ENCODE data around the gene AMBN. TPM values are rescaled to one million over a fixed set of nuclear protein-coding genes. Genes with fewer than 3 reads are reported as not detected.
A peak's percentile ranks its signal among the peaks of the same experiment; 100 is the strongest.
"Not testable (repeated sequence)": the region's sequence is repeated elsewhere in the genome, so short reads cannot be mapped to it uniquely, and the experiment has no call there.

The AMBN gene
- polyA plus RNA-seq, 1 of the 3 experiments (the other 2 are of a cell fraction) = not detected

GRCh38 chr4:70637239-70637913, 45.3 kb downstream of the AMBN start (continued):
- TF ChIP-seq CTCF (IDR thresholded peaks at IDR 0.05) = no peak

GRCh38 chr4:70640192-70640591, 48.1 kb downstream of the AMBN start:
- Histone ChIP-seq H3K4me1 (ENCODE audit: control insufficient read depth in 1 of 2, insufficient read depth in 2 of 2, low read depth in 1 of 2, low read length in 1 of 2) (no peaks in the 10 kb centered on the region; a peak in 1 of 4 replicates), H3K27me3 (ENCODE audit: insufficient read depth) (no peaks in the 10 kb centered on the region; the same call in 1 of the 2 replicates), H3F3A (replicated peaks; ENCODE audit: insufficient read depth) (no peaks in the 10 kb centered on the region), H4K20me1 (ENCODE audit: insufficient read depth) (no peaks in the 10 kb centered on the region), H3K27ac (ENCODE audit: low read depth in 2 of 2, low read length in 1 of 2) (no peak overlapping the region), H2AFZ (ENCODE audit: low read depth) (0 out of 2 replicates have a peak overlapping the region, but pooled peaks have one; percentile 18), H3K9me2 (no peaks in the 10 kb centered on the region), H3K36me3 (replicated peaks in 1 of 2; ENCODE audit: control insufficient read depth in 1 of 2, insufficient read depth in 2 of 2, low read length in 1 of 2) (no peaks in the 10 kb centered on the region), H3K9me3 (no peaks in the 10 kb centered on the region), H3K4me2 (no peak overlapping the region), H3K9ac (no peak overlapping the region), H3K4me3 (ENCODE audit: low read depth in 2 of 2, low read length in 1 of 2) (no peak overlapping the region), H3K79me2 (ENCODE audit: insufficient read depth) (no peaks in the 10 kb centered on the region)
- CTCF ChIA-PET = no interaction called here
- WGBS (ENCODE audit: low lambda C conversion rate) = 17% methylated on average over 2 of the region's 2 CpGs
- no peak for TF ChIP-seq TEAD4 (IDR thresholded peaks at IDR 0.05; ENCODE audit: borderline replicate concordance, insufficient read depth)
- no peak for TF ChIP-seq CHD2 (IDR thresholded peaks at IDR 0.05; ENCODE audit: low read length, partially characterized antibody)
- no peak for TF ChIP-seq YY1 (IDR thresholded peaks at IDR 0.05; ENCODE audit: low read depth)
- no peak for TF ChIP-seq SIN3A (IDR thresholded peaks at IDR 0.05; ENCODE audit: borderline replicate concordance, low read depth, low read length)
- TF ChIP-seq RXRA (IDR thresholded peaks at IDR 0.05; ENCODE audit: borderline replicate concordance, low read depth) = no peak
- no peak for TF ChIP-seq EP300 (IDR thresholded peaks at IDR 0.05; ENCODE audit: borderline replicate concordance in 1 of 2, low read depth in 1 of 2, low read length in 1 of 2)
- TF ChIP-seq GABPA (IDR thresholded peaks at IDR 0.05; ENCODE audit: low read depth) = no peak
- no peak for TF ChIP-seq FOXJ3 (CRISPR knock-in tag; IDR thresholded peaks at IDR 0.05)
- no peak for TF ChIP-seq GATA2 (CRISPR knock-in tag; IDR thresholded peaks at IDR 0.05)
- no peak for TF ChIP-seq TCF12 (IDR thresholded peaks at IDR 0.05)
- TF ChIP-seq NFIC (IDR thresholded peaks at IDR 0.05; ENCODE audit: borderline replicate concordance) = no peak
- TF ChIP-seq POLR2AphosphoS5 (IDR thresholded peaks at IDR 0.05; ENCODE audit: low read depth, low read length) = no peak
- TF ChIP-seq MEF2A (IDR thresholded peaks at IDR 0.05; ENCODE audit: borderline replicate concordance, low read depth) = no peak
- TF ChIP-seq FOSL2 (IDR thresholded peaks at IDR 0.05; ENCODE audit: borderline replicate concordance, low read depth) = no peak
- no peak for TF ChIP-seq FOXM1 (IDR thresholded peaks at IDR 0.05; ENCODE audit: low read depth)
- TF ChIP-seq MAX (IDR thresholded peaks at IDR 0.05; ENCODE audit: low read depth) = no peak
- no peak for TF ChIP-seq IRF3 (IDR thresholded peaks at IDR 0.05; ENCODE audit: low read depth, low read length)
- TF ChIP-seq SMC3 (IDR thresholded peaks at IDR 0.05; ENCODE audit: low read depth, low read length) = no peak
- no peak for TF ChIP-seq EZH2phosphoT487 (IDR thresholded peaks at IDR 0.05; ENCODE audit: borderline replicate concordance, low read depth)
- POLR2A ChIA-PET = no interaction called here
- no peak for DNase-seq

- H3K27ac ChIP-seq (ENCODE audit: low read depth in 2 of 2, low read length in 1 of 2); H3K9ac ChIP-seq; H2AFZ ChIP-seq (ENCODE audit: low read depth); H3K79me2 ChIP-seq (ENCODE audit: insufficient read depth); H3K4me1 ChIP-seq (ENCODE audit: control insufficient read depth in 1 of 2, insufficient read depth in 2 of 2, low read depth in 1 of 2, low read length in 1 of 2); H3F3A ChIP-seq (replicated peaks; ENCODE audit: insufficient read depth); H3K9me3 ChIP-seq; H3K4me3 ChIP-seq (ENCODE audit: low read depth in 2 of 2, low read length in 1 of 2); H3K27me3 ChIP-seq (ENCODE audit: insufficient read depth); POLR2A ChIA-PET; H3K4me2 ChIP-seq; H4K20me1 ChIP-seq (ENCODE audit: insufficient read depth); H3K9me2 ChIP-seq; H3K36me3 ChIP-seq (replicated peaks in 1 of 2; ENCODE audit: control insufficient read depth in 1 of 2, insufficient read depth in 2 of 2, low read length in 1 of 2); DNase-seq: not testable (repeated sequence)
- CTCF ChIA-PET = interaction anchor here (1.2 to 2.1 kb wide), 4 partner anchors 16 to 360 kb away, joined by 3 to 8 read pairs (median 4); no protein-coding TSS in a partner anchor
- 47% methylated on average over 4 of the region's 4 CpGs for WGBS (ENCODE audit: low lambda C conversion rate)
Measured at GRCh38 chr4:70650741-70651140, 58.7 kb downstream of the AMBN start.

Measured in SK-N-SH (cell line).